GM18519 (cell line): Measurements from ENCODE around the gene PTPRO.

Experiments used
- ATAC-seq: cut with Tn5 transposase; IDR thresholded peaks from one replicate; pipeline ENCODE4 v1.9.1; 2021; ENCODE audit warnings: mild to moderate bottlenecking, moderate library complexity; ENCODE audit not compliant: unreplicated experiment, low FRiP score

The PTPRO gene

GRCh38 chr12:15632708-15633107, 310.4 kb downstream of the PTPRO start:
- no peak for ATAC-seq

- ATAC-seq, result no peak
Observed at GRCh38 chr12:15633201-15633600, 310.9 kb downstream of the PTPRO start.

GRCh38 chr12:15634010-15634683, 311.8 kb downstream of the PTPRO start:
- no peak for ATAC-seq

GRCh38 chr12:15636060-15636890, 314.0 kb downstream of the PTPRO start:
- ATAC-seq, result no peak

- ATAC-seq, result no peak
Observed at GRCh38 chr12:15638231-15638630, 315.9 kb downstream of the PTPRO start.

GRCh38 chr12:15644700-15645099, 322.4 kb downstream of the PTPRO start:
- ATAC-seq, result no peak

GRCh38 chr12:15646581-15646980, 324.3 kb downstream of the PTPRO start:
- no peak for ATAC-seq
